HG03039 (cell line): ENCODE results near the gene ABCC12.
"Not testable (repeated sequence)": the region's sequence is repeated elsewhere in the genome, so short reads cannot be mapped to it uniquely, and the experiment has no call there.

ENCODE experiments used
- ATAC-seq: cut with Tn5 transposase; IDR thresholded peaks from one replicate; pipeline ENCODE4 v1.9.1; 2021; ENCODE audit warnings: mild to moderate bottlenecking, moderate library complexity; ENCODE audit not compliant: unreplicated experiment

ABCC12 gene

DNA sequence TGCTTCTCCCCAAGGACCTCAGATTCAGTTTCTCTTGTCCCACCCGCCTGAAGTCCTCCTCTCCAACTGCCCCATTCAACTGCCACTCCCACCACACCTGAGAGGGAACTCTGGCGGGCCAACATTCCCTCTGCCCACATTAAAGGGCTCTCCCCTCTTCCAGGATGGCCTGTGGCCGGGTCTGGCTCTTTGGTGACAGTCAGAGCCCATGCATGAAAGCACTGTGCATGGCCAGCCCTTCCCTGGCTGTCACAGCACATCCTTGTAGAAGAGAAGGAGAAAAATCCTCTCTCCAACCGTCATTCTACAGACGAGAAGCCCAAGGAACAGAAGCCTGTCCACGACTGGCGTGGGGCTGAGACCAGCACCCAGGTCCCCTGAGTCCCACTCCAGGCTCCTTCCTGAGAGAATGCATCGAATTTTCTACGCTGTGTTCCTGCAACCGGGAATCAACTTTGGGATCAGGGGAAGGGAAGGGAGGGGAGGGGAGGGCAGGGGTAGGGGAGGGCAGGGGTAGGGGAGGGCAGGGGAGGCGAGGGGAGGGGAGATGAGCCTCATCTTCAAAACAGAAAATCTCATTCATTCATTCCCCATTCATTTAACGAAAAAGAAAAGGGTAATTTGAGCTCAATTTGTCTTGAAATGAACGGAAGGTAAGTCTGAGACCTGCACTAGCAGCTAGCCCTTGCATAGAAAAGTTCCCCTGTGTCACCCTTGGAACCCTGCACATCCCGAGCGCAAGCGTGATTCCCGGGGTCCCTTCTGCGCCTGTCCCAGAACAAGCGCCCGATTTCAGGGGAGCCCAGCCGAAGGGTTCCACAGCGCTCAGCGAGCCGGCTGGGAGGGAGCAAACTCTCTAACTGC is at the start of gene ABCC12:
Gene ABCC12 (minus strand): TSS at position 68 of the 864 bp plus-strand sequence. CDS start 9,569 bp downstream, outside the sequence.
- ATAC-seq, result no peak

DNA sequence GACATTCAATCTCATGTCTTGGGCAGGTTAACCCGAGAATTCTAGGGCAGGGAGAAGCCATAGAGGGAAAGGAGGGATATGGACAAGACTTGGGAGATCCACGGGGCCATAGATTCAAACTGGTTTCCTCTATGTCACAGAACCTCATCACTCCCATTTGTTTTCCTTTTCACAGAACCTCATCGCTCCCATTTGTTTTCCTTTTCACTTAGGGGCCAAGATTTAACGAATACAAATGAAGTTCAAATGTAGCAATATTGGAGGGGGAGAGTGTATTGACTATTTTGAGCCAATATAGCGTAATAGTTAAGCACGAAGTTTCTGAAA is 49.0 kb upstream of the ABCC12 start:
- no peak for ATAC-seq

DNA sequence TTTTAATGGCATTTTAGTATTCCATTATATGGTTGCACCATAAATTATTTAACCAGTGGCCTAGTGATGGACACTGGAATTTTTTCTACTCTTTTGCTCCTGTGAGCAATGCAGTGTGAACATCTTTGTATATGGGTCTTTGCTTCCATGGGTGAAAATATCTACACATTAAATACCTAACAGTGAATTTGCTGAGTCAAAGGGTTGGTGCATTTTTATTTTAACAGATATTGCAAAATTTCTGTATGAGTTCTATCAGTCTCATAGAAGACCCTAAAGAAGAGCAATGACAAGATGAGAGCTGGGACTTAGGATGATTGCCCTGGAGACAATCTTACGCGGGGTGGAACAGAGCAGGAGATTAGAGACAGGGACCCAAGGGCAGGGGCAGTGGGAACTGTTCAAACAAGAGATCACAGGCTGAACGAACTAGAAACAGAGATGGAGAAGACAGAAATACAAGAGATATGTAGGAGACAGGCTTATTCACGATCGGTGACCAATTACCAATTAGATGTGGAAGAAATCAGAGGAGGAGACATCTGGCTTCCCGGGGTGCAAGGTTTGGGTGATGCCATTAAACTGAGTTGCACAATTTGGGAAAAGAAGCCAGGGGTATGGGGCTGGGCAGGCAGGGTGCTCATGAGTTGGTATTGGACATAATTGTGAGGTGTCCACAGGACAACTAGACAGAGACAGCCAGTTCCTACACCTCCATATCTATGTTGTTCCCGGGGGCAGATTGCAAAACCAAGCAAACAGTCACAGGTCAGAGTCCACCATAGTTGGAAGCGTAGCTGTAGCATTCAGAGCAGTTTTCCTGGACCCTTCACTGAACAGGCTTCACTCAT is 48.4 kb upstream of the ABCC12 start:
- ATAC-seq, result no peak

DNA sequence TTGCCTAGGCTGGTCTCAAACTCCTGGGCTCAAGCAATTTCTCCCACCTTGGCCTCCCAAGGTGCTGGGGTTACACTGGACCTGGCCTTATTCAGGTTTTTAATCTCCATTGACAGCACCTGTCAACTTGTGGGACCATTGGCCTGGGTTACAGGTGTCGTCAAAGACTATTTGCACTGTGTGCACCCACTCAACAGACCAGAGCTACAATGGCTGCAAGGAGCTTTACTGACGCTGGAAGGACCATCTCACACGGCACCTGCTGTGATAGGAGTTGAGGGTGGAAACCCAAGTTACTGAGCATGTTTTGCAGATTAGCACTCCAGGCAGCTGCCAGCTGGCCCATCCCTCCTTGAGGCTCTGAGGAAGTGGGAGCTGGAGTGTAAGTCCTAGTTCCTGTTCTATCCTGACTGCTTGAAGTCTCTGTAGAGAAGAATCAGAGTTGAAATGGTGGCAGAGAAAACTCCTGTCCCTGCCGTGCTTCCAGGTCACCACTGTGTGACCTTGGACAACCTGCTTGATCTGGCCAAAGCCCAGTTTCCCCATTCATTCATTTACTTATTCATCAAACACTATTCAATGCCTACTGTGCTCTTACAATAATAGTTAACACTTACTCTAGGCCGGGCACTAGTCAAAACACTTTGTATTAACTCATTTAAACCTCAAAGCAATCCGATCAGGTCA is 45.9 kb upstream of the ABCC12 start:
- no peak for ATAC-seq

DNA sequence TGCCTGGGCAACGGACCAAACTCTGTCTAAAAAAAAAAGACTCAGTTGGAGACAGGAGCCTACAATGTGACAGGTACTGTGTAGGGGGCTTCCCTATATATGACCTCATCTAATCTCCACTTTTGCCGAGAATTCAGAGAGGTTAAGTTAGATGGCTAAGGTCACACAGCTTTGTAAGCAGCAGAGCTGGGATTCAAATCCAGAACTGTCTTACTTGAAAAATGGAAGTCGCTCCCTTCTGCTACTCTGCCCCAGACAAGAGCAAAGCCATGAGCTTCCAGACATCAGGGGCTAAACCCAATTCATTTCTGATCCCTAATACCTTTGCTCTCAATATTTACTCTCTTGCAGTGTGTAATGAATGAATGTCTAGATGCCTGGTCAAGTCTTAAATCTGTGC is 41.5 kb upstream of the ABCC12 start:
- no peak for ATAC-seq

DNA sequence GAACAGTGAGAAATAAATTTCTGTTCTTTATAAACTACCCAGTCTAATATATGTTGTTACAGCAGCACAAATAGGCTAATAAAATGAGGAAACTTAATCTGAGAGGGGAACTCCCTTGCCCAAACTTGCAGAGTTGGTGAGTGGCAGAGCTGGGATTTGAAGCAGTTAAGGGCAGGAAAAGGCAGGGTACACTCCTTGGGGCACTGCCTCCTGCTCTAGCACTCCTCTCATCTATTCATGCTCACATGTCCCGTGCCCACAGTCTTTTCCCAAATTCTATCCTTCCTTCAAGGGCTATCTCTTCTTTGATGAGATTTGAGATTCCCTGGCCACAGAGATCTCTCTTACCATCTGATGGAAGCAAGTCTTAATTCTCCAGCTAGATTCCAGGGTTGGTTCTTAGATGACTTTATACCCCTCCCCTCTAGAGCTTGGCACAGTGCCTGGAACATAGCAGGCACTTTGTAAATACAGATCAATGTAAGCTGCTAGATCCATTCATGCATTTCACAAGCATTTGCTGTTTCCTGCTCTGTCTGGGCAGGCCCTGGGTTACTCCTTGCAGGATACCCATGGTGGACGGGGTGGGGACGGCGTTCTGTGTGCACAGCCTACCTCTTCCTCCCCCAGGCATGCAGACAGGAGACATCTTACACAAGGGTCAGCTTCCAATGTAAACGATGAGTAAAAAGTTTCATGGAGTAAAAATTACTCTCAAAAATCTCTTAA is 39.2 kb upstream of the ABCC12 start:
- no peak for ATAC-seq

DNA sequence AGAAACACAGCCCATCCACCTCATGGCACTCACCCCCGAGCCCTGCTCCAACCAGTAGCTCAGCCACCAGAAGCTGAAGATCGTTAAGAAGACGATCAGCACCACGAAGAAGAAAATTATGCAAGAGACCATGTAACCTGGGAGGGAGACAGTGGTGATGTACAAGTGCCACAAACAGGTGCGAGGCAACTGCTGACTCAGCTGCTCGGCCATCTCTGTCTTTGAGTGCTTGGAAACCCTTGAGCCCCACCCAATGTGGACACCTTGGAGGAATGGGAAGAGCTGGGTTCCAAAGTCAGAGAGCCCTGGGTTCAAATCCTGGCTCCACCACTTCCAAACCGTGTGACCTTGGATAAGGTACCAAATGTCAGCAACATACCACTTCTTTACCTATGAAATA is 38.1 kb upstream of the ABCC12 start:
- ATAC-seq, result no peak

DNA sequence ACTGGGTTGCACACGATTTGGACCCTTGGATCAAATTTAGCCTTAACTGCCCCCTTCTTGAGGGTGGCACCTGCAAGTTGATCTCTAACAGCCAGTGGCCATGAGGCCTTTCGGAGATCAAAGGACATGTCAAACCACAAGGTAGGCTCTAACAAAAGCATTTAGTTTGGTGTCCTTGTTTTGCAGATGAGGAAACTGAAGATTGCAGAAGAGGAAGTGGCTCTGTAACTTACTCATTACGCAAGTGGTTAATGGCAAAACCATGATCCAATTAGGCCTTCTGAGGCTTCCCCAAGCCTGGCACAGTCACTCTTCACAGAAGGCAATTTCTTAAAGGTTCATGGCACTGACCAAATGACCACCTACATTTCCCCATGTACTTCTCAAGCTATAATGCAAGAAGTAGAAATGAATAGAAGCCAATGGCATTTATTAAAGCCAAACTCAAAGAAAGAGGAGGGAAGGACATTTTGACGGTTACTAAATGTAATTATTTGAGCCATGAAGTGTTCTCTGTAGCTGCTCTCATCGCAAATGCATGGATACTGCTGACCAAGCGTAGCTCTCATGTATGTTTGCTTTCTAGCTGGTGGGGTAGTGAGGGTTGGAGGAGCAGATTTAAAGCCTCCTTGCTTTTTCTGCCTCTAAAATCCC is 32.8 kb upstream of the ABCC12 start:
- peak; percentile 81 for ATAC-seq

DNA sequence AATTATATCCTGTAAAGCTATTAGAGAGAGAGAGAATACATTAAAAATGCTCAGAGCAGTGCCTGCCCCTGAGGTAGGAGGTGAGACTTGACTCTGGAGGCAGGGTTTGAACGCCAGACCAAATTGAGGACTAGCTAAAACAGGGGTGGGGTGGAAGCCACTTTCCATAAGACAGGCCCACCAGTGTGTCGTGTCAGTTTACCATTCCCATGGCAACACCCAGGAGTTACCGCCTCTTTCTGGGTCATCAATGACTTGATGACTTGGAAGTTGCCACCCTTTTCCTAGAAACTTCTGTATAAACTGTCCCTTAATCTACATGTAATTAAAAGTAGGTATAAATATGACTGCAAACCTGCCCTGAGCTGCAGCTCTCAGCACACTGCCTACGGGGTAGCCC is 32.0 kb upstream of the ABCC12 start:
- ATAC-seq, result no peak

DNA sequence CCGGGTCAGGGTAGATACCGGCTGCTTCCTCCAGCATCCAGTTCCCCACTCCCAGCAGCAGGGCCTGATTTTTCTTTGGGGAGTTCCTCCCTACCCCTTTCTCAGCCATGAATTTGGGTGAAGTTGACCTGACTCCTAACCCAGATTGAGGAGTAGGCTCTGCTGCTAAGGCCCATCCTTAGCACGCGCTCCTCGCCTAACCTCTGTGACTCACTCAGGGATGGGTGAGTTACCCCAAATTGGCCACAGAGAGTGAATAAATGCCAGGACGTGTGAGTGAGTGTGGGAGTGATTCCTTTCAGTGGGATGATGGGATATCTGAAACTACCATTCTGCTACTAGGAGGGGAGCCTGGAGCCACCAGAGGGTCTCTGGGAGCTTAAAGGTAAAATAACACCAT is 28.9 kb upstream of the ABCC12 start:
- ATAC-seq, result no peak

DNA sequence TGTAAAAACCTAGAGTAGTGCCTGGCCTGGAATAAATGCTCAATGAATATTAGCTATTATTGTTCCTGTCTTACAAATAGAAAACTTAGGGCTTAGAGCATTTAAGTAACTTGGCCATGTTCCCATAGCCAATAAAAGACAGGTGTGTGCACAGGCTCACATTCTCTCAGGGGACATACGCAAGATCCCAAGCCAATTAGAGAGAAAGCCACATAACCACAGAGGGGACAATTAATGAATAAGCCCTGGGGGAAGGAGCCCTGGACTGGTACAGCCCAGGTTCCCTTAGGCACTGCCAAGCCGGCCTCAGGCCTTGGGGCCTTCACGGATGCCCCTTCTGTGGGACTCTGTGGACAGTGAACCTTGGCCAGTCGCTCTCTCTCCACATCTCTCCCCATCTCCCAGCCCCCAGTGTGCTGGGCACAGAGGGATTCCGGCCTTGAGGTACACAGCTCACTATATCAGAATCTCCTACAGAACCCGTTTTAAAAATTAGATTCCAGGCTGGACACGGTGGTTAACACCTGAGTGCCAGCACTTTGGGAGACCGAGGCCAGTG is 27.3 kb upstream of the ABCC12 start:
- no peak for ATAC-seq

DNA sequence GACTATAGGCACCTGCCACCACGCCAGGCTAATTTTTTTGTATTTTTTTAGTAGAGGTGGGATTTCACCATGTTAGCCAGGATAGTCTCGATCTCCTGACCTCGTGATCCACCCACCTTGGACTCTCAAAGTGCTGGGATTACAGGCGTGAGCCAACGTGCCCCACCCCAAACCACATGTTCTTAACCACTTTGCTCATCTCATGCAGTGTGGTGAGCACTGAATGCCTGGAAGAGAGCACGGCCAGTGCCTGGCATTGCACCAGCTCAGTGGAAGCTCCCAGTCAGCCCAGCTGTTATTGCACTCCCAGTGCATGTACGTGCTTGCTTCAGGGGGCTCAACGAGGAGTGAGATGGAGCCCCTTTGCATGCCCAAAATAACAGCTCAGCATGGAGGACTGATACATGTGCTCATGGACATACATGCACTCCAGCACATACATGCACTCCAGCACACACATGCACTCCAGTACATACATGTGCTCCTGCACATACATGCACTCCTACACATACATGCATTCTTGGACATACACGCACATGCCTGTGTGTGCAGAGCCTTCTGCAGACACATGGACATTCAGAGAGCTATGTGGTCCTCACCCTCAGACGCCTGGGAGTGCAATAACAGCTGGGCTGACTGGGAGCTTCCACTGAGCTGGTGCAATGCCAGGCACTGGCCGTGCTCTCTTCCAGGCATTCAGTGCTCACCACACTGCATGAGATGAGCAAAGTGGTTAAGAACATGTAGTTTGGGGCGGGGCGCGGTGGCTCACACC is 26.1 kb upstream of the ABCC12 start:
- ATAC-seq, result not testable (repeated sequence)

DNA sequence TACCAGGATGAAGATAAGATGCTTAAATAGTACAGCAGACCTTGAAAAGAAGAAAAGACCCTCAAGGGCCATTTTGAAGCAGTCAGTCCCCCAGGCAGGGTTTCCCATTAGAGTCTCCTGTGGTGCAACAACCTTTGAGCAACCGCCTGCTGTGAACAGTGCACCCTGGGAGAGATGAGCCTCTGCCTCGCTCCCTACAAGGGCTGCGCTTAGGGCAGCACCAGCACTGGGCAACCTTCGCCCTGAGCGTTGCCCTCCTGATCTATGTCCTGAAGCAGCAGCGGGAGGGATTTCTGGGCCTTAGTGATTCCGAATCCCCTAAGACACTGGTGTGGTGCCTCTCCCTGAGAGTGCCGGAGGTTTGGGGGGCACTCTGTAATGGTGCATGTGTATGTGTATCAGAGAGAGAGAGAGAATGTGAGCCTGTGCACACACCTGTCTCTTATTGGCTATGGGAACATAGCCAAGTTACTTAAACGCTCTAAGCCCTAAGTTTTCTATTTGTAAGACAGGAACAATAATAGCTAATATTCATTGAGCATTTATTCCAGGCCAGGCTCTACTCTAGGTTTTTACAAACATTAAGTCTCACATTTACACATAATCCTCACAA is 25.2 kb upstream of the ABCC12 start:
- ATAC-seq, result no peak

DNA sequence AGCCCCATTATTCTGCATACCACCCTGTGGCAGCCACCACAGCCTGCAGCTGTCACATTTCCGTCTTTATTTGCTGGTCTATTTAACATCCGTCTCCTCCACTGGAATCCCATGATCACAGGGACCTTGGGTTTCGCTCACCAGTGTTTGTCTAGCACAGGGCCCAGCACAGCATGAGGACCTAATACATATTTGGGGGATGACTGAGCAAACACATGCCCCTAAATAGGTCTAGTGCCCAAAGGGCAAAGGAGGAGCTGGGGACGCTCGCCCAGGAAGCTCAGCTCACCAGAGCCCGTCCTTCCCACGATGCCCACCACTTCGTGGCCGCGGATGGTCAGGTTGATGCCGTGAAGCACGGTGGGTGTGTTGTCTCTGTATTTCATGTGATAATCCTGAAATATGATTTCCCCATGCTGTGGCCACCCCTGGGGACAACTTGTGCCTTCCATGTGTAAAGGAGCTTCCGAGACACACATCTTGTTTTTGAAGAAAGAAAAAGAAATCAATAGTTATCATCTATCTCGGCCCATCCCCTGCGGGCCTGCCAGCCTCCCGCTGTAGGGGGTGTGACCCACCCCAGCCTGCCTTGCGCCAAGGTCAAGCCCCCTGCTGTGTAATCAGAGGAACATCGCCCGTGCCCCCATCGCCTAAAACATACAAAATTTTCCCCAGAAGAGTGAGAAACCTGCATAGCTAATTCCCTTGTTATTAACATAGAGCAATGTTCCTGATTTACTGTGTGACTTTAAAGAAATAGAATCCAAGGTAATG is 21.0 kb upstream of the ABCC12 start:
- ATAC-seq, result no peak

DNA sequence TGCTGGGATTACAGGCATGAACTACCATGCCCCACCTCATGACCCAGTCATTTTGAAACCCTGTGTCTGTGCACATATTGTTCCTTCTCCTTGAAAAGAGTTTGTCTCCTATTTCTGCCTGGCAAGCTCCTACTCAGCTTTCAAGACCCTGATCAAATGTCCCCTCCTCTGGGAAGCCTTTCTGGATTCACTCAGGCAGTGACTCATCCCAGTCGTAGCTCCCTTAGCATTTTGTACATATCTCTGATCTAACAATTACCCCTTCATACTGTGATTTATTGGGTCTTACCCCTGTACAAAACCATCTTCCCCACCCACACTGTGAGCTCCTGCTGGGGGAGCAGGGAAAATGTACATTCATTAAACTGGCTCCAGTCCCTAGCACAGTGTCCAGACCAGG is 18.1 kb upstream of the ABCC12 start:
- ATAC-seq, result no peak

DNA sequence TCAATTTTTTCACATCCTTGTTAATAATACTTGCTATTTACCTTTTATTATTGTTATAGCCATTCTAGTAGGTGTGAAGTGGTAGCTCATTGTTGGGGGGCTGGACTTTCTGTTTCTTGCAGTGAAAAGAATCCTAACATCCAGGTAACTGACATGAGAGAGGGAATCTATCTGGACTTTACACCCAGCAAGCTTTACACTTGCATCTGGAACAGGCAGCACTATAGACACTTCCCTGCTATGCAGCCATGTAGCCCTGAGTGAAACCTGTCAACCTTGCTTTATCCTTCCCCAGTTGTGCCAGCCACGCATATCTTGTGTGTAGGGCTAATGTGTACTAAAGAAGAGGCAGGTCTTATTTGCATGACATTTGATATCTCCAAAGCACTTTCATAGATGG is 16.9 kb upstream of the ABCC12 start:
- no peak for ATAC-seq

DNA sequence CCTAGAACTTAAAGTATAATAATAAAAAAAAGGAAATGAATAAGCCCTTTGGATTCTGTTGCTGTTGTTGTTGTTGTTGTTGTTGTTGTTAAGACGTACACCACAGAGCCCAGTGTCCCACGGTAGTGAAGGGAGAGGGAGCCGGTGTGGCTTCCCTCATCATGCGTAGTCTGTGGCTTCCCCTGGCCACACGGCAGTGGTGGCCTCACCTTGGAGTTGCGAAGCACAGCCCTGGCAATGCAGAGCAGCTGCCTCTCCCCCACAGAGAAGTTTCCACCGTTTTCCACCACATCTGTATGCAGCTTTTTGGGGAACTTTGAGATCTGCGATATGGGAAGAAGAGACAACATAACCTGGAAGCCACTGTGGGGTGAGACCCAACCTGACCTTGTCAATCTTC is 14.1 kb upstream of the ABCC12 start:
- no peak for ATAC-seq

DNA sequence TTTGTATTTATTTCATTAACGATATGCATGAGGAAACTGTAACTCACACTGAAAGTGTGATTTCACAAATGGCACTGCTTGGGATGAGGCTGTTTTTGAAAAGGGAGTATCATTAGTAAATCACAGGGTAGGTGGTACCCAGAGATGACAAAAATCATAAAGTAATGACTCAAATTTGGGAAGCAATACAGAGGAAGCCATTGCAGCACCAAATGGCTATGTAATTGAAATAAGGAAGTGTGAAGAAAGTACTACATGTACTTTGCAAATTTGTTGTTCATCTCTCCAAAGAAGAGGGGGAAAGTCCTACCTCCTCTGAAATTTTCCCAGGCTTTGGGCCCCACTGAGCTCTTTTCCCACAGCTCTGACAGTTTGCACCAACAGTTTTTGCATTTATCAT is 12.3 kb upstream of the ABCC12 start:
- no peak for ATAC-seq
